Fibroblast of skin of left quadriceps (primary cell): ENCODE data around the gene TK2.
A peak's percentile ranks its signal among the peaks of the same experiment; 100 is the strongest.
"Not testable (repeated sequence)": the region's sequence is repeated elsewhere in the genome, so short reads cannot be mapped to it uniquely, and the experiment has no call there.

Source experiments
- DNase-seq, 2 experiments: peaks; one replicate each; pipeline ENCODE4 v3.0.0-alpha.2; 2013; ENCODE audit warnings: low read depth in 2 of 2

The TK2 gene

DNA sequence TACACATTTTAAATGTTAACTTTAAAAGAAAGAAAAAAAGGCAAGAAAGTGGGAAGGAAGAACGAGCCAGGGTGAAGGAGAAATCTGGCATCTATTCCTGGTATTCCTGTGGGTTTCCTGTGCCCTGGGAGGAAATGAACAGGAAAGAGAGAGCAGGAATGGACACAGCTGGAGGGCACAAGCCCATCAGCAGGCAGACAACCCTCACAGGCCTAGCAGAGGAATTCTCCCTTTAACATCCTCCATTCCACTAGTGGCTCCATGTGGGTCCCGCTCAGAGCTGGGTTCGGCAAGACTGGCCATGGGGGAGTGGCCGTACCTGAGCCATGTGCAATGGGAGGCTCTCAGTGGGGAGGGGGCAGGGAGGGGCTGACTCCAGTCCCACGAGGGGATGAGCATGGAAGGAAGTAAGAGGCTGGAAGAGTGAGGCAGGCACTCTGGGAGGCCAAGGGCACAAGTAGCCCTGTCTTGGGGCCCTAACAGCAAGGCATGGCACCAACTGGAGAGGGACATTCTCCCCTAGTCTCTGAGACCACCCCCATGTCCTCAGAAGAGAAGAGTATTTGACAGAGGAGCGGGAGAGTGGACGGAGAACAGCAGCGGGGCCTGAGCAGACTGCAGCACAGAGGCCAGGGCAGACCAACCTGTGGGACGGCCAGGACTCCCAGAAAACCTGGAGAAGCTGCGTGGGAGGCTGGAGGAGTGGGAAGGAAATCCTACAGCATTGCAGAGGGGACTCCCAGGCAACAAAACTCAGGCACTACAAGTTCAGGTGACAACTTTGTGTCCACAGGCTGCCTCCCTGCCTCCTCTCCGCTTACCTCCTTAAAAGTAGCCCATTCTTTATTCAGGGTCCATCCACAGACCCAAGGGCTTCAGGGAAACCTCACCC is 30.2 kb downstream of the TK2 start:
- no peak for DNase-seq

DNA sequence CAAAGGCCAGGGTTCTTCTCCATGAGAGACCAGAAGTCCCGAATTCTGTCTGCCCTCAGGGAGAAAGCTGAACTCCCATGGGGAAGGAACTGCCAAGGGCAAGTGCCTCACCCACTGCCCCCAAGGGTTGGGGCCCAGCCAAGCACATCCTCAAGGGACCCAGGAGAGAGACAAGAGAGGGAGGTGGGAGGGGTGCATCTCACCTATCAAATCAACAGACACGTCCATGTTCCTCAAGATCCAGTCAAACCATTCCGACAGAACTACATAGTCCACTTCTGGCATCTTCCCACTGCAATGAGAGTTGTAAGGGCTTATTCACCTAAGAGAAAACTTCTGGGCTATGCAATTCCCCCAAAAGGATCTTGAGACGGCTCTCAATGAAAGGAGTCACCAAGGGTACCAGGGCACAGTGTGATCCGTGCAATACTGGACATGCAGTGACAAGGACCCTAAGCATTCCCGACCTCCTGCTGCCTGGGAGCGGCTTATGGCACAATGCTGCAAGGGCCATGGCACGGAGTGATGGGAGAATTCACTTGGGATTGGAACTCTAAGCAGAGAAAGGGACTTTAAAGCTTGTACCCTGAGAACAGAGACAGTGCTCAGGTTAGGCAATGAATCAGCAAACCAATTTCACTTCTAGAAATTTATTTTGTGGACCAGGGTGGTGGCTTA is 32.2 kb downstream of the TK2 start:
- no peak for DNase-seq

DNA sequence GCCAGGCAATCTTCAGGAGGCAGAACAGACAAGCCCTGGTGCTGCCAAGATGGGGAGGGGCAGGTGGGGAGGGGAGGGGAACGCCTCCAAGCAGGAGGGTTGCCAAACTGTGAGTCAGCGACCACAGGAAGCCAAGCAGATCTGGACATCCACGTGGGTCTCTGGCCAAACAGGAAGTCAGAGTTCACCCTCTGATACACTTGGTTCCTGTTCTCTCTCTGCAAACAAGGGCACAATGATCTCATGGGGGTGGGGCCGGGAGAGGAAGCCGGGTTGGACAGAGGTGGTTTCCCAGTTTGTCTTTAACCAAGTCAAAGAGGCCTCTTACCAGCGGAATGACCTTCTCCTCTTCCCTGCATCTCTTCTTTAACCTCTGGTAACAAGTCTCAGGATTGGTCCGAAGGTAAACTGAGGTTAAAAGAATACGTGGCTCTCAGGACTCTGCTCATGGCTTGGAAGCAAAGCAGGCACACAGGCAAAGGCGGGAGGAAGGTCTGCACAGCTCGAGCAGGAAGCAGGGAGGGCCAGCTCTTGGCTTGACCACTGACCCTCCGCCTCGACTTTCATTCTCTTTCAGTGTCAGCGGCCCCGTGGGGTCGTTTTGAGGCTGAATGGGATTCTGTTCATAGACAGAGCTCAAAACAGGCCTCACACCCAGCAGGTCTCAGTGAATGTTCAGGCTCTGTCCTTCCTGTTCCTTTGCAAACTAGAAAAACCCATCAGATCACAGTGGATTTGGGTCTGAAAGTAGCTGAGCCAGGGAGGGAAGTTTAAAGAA is 32.9 kb downstream of the TK2 start:
- DNase-seq: peak; percentile 81 to 82

DNA sequence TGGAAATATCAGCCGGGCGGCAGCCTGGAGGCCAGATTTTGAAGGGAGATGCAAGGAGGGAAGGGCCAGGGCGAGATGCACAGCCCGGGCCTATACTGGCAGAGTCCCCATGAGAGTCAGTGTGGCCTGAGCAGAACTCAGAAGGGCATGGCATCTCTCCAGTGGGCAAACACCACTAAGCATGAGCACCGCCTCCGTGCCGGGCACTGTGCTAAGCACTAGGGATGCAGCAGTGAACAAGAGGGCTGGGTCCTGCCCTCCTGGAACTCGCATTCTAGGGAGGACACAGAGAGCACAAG is 33.5 kb downstream of the TK2 start:
- DNase-seq: no peak

DNA sequence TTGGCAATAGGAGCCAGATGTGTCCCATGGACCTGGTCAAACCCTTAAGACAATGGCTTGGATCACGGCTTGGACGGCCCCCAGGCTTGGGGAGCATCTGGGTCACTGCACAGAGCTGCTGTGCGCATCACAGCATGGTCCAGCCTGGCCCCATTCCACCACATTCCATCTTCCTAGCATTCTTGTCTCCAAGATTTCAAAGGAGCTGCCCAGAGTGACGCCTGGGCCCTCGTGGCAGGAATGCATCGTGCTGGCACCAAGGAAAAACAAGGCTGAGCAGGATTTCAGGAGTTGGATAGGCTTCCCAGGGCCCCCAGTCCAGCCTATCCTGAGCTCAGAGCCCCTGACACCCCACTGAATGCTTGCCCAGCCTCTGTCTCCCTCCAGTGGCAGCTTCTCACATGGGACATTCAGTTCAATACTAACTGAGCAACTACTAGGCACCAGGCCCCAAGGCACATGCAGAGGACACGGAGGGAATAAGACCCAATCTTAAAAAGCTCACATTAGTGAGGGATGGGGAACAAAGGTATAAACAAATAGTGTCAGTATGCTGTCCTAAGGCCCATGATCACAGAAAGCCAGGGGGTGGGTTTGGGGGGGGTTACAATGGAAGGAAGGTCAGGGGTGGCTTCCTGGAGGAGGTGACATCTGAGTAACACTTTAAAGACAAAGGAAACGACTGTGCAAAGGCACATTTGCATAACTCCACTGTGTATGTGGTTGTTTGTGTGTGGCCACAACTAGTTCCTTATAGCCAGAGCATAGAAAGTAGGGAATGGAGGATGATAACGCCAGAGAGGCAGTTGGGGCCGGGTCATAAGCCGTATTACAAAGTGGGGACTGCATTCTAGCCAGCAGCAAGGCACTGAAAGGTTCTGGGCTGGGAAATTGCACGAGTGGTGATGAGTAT is 34.1 kb downstream of the TK2 start:
- DNase-seq: no peak

DNA sequence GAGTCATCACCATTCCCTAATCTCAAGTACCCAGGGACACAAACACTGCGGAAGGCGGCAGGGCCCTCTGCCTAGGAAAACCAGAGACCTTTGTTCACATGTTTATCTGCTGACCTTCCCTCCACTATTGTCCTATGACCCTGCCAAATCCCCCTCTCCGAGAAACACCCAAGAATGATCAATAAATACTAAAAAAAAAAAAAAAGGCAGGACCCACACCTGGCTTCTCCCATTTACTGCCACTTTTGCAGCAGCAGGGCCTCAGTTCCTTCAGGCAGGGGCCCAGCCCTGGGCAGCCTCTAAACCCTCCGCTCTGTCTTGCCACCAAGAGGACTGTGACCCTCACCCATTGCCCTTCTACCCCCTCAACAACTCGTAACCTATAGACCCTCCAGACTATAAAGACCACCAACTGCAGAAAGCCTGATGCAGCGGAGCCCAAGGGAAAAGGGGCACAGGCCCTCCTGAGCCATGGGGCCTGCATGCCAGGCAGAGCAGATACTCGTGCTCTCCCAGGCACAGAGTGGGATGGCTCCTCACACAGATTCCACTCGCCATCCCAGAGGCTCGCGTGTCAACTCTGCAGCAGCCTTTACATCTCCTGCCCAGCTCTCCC is 34.8 kb downstream of the TK2 start:
- not testable (repeated sequence) for DNase-seq

DNA sequence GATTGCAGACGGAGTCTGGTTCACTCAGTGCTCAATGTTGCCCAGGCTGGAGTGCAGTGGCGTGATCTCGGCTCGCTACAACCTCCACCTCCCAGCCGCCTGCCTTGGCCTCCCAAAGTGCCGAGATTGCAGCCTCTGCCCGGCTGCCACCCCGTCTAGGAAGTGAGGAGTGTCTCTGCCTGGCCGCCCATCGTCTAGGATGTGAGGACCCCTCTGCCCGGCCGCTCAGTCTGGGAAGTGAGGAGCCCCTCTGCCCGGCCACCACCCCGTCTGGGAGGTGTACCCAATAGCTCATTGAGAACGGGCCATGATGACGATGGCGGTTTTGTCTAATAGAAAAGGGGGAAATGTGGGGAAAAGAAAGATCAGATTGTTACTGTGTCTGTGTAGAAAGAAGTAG is 35.5 kb downstream of the TK2 start:
- not testable (repeated sequence) for DNase-seq

DNA sequence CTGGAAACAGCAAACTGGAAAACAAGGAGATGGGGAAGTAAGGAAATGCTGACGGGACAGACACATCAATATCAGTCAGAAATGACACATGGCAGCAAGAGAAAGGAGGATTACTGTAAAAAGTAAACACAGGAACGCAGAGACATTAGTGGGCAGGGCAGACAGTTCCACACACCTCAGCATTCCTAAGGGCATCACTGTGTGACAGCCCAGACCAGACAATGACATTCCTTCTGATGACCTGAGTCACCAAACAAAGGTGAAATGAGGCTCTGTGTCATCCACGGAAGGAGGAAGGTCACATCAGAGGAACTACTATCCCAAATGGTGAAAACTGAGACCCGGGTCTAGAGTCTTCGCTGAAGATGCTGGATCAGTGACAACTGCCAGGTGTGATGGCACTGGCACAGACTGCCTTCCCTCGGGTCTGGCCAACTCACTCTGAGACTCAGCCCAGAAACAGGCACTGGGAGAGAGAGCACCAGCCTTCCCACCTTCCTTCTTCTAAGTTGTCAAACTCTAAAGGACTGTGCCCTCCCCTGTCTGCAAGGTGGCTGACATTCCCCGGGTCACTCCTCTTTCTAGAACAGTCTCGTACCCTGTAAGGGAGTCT is 36.7 kb downstream of the TK2 start:
- DNase-seq: no peak

DNA sequence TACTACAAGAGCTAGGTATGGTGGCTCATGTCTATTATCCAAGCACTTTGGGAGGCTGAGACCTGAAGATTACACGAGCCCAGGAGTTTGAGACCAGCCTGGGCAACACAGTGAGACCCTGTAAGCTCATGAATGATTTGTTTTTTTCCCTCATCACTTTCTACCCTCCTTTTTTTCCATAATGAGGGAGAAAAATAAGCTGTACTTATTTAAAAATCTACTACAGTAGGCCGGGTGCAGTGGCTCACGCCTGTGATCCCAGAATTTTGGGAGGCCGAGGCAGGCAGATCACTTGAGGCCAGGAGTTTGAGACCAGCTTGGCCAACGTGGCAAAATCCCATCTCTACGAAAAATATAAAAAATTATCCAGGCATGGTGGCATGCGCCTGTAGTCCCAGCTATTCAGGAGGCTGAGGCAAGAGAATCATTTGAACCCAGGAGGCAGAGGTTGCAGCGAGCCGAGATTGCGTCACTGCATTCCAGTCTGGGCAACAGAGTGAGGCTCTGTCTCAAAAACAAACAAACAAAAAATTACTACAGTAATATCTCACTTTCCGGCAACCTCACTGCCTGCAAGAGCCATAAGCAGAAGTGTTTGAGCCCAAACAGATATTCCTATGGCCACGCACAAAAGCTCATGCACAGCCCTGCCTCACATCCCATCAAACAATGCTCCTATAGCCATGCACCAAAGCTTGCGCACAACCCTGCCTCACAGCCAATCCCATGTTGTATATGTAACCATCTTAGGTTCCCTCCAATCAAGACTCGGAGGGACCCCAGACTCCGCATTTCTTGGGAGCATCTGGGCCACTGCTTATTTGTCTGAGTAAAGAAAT is 37.4 kb downstream of the TK2 start:
- DNase-seq: no peak

DNA sequence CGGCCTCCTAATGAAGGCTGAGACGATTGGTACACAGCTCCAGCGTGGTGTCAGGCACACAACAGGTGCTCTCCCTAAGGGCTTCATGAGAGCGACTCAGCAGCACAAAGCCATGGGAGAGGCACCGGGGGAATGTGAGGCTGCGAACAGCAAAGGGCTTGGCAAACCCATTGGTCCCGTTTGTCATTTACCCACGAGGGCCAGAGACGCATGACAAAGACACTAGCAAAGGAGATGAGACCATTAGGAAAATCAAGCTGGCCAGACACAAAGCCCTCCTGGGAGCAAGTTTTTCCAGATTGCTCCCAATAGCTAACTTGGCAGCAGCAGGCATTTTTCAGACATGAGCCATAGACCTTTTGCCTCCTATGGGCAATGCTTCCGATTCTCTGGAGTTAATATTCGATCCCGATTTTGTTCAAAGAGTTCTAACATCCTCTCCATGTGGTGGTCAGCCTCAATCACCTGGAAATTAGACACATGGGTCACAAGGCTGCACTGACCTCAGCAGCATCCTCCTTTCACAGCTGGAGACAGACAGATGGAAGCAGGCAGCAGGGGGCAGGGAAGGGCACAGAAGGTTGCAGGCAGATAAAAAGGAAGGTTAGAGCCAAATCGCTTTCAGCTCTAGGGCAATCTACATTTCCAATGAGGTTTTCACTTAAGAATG is 38.2 kb downstream of the TK2 start:
- DNase-seq: peak in 1 of 2 experiments; percentile 36

DNA sequence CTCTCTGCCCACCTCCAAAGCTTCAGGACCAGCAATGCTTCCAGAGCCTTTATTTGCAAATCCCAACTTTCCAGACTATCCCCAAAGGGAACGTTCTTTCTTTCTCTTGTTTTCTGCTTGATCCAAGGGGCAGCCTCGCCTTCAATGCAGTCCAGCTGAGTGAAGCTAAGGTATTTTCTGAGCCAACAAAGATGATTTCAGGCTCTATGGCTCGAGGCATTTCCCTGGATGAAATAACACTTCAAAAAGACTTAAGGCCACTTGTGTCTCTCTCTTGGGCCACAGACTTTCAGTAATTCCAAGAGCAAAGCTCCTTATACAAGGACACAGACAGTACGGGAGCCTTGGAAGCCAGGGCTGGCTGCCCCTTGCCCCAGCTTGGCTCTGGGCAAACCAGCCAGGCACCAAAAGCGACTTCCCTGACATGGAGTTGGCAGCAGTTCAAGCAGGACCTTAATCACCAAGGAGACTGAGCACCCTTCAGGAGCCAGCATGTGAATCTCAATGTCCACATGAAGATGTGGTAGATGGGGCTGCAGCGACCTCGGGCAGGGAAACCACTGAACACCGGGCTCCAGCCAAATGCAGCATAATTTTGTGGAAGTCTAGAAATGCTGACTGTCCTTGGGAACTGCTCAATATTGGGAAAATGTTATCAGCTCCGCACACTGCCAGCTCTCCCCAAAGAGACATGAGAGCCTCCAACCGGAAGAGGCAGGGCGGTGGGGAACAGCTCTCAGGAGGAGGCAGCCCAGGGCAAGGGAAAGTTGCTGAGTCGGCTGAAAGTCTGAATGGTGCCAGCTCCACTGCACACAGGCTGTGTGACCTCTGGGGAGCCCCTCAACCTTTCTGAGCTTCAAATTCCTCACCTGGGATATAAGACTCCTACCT is 39.0 kb downstream of the TK2 start:
- no peak for DNase-seq

DNA sequence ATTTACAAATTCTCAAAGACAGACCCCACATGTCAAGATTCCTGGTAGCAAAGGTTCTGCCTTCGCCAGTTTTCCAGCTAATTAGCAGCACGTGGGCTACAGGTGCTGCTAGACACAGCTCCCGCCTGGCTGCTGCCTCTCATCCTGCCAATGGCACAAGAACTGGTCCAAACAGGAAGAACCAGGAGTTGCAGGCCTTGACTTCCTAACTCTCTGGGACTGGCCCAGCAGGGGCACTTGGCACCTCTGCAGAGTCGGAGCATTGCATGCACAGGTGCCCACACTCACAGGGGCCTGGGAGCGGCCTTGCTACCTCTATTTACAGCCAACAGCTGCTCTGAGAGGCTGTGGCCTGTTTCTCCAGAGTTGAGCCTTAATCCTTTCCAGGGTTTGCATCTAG is 39.6 kb downstream of the TK2 start:
- no peak for DNase-seq

DNA sequence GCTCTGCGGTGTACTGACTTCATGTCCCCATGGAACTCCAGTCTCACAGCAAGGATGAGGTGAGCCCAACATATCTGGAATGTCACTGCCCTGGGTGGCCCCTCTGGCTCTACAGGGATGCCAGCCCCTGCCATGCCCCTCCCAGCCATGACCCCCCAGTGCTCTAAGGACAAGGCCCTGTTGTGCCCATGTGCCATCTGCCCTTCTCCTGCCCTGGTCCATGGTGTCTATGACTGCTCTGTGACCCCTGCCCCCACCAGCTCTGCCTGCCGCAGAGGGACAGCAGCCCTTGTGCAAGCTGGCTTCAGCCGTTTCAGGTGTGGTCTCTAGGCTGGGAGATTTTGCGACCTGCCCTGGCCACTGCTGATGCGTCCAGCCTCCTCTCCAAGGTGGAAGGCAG is 40.3 kb downstream of the TK2 start:
- DNase-seq: no peak

DNA sequence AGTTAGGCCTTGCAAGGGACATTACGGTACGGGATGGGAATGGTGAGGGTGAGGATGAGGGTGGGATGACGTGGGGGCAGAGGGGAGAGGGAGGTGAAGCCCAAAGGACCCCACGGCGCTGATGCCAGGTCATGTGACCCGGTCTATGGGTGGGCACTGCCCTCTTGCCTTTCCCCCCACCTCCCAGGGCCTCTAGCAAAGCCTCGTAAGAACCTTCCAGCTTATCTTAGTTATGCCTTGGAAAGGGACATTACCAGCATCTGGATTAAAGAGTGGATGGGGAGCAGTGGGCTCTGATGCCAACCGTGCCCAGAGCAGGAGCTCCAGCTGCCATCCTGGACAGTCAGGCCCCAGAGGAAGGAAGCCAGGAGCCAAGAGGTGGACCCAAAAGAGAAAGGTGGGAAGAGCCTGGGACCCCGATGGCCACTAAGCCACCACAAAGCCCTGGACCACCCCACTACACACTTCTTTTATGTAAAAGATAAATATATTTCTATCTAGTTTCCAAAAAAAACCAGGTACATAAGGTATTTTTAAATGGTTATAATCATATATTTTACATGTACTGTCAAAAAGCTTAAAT is 40.9 kb downstream of the TK2 start:
- no peak for DNase-seq

DNA sequence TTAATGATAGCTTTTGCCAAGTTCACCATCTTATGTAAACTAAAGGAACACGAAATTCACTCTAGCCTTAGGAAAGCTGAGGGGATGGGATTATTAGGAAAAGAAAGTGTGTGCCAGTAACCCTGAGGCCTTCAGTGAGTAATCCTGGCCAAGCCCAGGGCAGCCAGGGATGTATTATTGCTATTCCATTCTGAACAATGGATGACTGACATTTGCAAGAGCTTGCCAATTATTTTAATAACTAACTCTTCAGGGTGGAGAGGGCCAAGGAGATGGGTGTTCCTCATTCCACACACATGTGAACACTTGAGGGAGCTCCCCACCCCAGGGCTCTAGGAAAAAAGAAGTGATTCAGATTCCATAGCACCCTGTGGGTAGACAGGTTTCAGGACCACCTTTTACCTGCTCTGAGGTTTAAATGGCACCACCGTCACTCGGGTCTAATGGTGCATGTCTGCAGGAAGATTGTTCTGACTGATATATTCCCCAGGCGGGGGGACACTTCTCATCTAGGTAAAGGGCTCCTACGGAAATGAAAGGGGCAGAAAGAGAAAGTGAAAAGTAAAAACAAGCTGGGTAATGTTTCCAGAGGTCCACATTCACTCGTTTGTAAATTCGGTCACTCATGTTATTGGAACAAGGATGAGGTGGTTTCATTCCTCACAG is 41.5 kb downstream of the TK2 start:
- DNase-seq: no peak

DNA sequence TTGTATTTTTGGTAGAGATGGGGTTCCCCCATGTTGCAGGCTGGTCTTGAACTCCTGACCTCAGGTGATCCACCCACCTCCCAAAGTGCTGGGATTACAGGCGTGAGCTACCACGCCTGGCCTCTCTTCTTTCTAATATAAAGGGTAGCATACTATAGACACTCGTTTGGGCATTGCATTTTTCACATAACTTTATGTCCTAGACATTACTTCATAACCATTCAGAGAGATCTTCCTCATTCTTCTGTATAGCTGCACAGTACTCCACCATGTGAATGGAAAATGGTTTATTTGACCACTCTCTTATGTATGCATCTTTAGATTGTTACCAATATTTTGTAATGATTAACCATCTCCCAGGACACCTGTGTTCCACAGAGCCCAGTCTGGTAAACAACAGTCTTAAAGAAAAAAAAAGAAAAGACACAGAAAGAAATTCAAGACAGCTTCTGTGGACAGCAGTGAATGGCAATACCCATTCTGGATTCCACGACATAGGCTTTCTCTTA is 42.1 kb downstream of the TK2 start:
- no peak for DNase-seq

DNA sequence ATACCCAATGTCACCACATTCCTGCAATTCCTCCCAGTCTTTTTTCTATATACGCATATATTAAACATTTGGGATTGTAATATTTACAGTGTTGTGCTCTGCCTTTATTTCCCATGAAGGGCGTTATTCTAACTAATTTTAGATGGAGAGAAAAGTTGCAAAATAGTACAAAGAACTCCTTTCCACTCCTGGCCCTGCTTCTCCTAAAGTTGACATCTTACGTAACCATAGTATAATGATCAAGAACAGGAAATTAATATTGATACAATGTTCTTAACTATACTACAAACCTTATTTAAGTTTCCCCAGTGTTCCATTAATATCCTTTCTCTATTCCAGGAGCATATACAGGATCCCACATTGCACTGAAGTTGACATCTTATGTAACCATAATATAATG is 46.3 kb downstream of the TK2 start:
- no peak for DNase-seq
